GM19193 (cell line): ENCODE results near the gene CRACR2A.

Experiments
- POLR2A ChIP-seq: IDR thresholded peaks from 4 replicates; pipeline ENCODE4 v1.6.1; 2011; ENCODE audit not compliant: insufficient read depth, insufficient read length; ENCODE audit errors: extremely low read depth

Gene CRACR2A

DNA sequence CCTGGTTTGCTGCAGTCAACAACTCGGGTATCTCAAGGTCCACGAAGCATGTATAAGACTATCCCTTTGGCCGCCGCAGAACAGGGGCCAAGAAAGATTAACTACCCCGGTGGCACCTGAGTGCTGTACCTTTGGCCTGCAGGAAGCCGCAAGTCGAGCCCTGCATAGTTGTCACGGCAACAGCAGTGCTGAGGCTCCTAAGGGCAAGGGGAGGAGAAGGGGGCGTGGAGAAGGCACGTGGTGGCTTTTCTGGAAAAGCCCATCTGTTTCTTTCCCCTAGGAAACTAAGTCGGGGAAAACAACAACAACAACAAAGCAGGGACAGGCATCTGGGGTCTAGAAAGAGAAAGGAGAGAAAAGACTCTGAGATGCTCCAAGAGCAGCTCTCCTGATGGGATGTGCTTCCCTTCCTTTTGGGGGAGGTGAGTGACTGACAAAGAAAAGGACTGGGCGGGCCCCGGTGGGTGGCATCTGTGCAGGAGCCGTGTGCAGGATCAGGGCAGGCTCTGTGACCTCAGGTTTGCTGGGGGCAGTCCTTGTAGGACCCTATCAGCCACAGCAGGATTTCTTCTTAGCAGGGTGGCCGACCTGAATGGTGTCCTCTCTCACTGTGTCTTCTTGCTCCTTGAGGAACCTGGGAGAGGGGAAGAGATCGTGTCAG, 138.0 kb downstream of the CRACR2A start:
- TF ChIP-seq POLR2A: no peak

GRCh38 chr12:3613641-3614395, 139.1 kb downstream of the CRACR2A start:
- TF ChIP-seq POLR2A: no peak

DNA sequence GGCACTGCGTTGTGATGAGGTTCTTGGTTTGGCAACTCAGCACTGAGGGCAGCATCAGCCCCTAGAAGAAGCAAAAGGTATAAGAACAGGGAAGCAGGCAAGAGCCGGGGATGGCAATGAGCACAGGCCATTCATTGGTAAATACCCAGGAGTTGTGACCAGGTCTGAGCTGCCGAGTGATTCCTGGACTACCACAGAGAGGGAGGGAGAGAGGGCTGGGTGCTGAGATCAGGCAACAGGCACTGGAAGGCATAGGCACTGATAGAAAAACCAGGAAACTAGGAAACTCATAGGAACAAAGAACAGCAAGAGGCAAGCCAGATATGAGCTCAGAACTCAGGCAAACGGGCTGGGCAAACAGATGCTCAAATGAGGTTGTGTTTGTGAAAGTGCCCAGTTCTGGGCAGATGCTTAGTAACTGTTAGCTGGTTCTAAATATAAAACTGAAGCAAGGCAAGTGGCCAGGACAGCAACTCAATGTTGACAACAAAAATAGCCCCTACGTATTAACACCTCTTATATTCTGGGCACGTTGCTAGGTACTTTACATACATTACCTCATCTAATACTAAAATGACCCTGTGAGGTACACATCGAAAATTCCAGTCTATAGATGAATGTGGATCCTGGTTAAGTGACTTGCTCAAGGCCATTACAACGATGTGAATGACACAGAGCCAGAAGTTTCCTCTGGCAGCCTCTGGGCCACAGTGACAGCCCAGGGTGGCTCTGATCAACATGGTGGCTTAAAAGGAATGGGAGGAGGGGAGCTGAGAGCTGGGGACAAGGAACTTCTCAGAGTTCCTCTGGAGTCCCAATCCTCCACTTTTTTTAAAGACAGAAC, 140.8 kb downstream of the CRACR2A start:
- TF ChIP-seq POLR2A: no peak

- TF ChIP-seq POLR2A: no peak
Measured at GRCh38 chr12:3607821-3608220, 145.1 kb downstream of the CRACR2A start.

DNA sequence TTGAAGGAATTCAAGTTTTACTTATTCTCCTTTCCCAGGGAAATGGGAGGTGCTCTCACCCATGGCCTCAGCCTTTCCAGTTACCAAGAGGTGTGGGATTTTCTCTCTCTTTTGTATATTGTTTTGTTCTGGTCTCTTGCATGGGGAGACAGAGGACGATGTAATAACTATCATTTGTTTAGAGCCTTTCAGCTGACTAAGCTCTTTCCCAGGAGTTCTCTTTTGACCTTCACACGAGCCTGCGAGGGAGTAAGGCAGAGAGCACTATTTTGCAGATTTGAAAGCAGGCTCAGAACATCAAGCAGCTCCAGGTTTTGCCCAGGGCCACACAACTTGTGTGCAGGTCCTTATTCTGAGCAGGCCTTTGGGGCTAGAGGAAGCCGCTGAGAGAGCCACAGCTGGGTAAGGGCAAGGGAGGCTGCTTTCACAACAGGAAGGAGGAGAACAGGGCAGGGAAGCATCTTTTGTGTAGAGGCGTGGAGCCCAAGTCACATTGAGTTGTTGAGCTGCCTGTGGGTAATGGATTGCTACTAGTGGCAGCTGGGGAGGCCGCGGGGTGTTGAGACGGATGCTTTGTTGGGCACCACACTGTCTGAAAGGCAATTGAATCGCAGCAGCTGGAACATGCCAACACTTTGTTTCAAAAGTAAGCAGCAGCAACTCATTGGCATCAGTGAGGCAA, 145.7 kb downstream of the CRACR2A start:
- TF ChIP-seq POLR2A: no peak

DNA sequence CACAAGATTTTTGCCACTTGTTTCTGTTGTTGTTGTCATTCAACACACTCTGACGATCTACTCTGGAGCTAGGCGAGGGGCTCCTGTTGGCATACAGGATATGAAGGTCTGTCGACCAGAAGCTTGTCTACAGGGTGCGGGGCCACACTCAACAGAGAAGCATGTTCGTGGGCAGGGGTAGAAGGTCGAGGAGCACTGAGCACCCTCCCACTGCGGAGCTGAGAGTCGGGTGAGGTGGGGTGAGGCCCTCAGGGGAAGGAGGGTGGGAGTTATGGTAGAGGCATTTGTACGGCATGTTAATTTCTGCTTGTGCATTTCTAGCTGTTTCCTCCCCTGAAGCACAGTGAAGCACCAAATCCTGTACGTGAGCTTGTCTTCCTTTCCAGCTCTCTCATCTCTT, 146.8 kb downstream of the CRACR2A start:
- no peak for TF ChIP-seq POLR2A

GRCh38 chr12:3605692-3606091, 147.2 kb downstream of the CRACR2A start:
- no peak for TF ChIP-seq POLR2A

DNA sequence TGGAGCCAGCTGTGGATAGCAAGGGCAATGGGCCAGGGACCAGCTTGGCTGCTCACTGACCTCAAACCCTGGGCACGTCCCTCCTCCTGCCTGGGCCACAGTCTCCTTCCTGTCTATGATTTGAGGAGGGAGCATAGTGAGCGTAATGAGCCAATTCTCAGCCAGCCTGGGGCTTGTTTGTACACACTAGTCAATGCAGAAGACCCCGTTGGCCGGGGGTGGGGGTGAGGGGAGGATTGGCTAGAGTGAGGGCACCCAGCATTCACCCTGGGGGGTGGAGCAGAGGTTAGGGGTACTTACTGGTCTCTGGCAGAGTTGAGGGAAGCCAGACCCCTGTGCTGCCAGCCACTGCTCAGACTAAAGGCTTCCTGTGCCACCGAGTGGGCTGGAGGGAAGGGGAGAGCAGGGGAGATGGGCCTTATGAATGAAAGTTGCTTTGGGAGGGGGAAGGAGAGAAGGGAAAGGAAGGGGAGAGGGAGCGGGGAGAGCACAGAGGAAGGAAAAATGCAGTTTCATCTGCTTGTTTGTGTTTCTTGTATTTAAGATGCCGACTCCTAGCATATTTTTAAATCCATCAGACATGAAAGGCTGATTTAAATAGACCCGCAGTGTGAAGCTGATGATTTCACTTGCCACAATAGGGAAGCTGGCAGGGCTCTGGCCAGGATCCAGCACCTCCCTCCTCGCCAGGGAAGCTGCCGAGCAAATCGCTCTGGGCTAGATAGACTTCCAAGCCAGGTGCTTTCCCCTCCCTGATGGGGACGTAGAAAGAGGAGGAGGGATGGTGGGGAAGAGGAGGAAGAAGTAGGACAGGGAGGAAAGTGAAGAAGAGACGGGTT, 147.9 kb downstream of the CRACR2A start:
- TF ChIP-seq POLR2A: no peak

- no peak for TF ChIP-seq POLR2A
Measured at GRCh38 chr12:3604286-3604685, 148.6 kb downstream of the CRACR2A start.

GRCh38 chr12:3603576-3603975, 149.3 kb downstream of the CRACR2A start:
- no peak for TF ChIP-seq POLR2A

- no peak for TF ChIP-seq POLR2A
Measured at GRCh38 chr12:3602488-3602887, 150.4 kb downstream of the CRACR2A start.

DNA sequence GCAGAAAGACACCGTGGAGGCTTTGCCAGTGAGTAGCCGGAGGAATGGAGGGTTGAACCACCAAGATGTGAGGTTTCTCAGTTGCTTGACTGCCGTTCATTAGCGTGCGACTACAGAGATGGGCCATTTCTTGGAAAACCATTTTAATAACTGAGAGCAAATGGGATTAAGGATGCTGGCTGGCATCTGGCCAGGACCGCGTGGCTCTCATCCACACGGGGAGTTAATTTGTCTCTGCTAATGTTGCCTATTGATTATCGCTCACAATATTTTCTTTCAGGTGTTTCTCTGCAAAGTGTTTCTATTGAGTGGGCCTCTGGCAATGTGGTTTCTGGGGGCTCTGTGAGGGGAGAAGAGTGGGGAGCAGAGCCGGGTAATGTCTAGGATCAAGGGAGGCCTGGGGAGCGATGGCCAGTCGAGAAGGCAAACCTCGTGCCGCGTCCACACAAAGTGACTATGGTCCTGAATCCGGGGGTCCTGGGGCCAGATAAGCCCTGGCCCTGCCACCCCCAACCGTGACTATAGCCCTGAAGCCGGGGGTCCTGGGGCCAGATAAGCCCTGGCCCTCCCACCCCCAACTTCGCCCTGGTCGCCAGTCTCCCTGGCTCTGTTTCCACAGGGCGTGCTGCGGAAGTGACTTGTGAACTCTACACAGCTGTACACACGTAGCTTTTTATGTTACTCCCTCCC, 151.3 kb downstream of the CRACR2A start:
- no peak for TF ChIP-seq POLR2A

DNA sequence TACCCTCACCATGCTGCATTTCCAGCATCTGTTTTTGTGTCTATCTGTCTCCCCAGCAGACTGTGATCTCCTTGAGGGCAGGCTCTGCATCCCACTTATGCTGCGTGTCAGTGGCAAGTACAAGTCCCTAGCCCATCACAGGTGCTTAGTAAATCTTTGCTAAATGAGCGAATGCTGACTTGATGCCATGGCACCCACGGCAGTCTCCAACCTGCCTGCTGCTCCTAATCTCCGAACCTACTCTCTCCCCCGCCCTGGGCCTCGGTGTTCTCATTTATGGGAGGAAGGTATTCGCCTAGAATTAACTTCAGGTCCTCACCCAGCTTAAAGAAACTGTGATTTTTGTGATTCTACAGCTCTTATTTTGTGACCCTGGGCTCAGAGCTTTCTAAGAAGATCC, 152.0 kb downstream of the CRACR2A start:
- no peak for TF ChIP-seq POLR2A

GRCh38 chr12:3600039-3600720, 152.7 kb downstream of the CRACR2A start:
- TF ChIP-seq POLR2A: no peak
